Measurements from ENCODE around the gene KIRREL3.

DNA sequence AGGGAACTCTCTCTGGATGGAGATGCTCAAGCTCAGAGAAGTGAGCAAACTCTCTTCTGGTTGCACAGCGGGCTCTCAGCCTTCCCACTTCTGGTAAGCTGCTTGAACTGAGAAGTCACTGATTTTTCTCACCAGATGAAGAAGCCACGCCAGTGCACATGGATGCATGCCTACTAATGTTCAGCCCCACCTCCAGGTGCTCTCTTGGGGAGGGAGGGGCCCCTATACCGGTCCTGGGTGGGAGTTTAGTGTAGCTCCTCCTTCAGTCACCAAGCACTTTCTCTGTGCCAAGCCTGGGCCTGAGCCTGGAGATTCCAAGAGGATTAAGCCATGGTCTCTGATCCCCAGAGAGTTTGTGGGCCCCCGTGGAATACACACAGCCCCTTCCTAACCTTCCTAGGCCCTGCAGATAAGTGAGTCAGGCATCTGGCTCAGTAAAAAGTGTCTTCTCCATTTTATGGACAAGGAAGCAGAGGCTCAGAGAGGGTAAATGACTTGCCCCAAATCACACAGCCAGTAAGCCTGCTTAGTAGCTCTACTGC, 502.9 kb downstream of the KIRREL3 start:
- TF ChIP-seq, protein P1, sequence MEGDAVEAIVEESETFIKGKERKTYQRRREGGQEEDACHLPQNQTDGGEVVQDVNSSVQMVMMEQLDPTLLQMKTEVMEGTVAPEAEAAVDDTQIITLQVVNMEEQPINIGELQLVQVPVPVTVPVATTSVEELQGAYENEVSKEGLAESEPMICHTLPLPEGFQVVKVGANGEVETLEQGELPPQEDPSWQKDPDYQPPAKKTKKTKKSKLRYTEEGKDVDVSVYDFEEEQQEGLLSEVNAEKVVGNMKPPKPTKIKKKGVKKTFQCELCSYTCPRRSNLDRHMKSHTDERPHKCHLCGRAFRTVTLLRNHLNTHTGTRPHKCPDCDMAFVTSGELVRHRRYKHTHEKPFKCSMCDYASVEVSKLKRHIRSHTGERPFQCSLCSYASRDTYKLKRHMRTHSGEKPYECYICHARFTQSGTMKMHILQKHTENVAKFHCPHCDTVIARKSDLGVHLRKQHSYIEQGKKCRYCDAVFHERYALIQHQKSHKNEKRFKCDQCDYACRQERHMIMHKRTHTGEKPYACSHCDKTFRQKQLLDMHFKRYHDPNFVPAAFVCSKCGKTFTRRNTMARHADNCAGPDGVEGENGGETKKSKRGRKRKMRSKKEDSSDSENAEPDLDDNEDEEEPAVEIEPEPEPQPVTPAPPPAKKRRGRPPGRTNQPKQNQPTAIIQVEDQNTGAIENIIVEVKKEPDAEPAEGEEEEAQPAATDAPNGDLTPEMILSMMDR (IDR thresholded peaks at IDR 0.05; ENCODE audit: insufficient read depth, low read length, poor library complexity, severe bottlenecking), result no peak
- no peak for TF ChIP-seq EZH2phosphoT487 (conservative IDR thresholded peaks at IDR 0.05; ENCODE audit: low read length)

All from SU-DHL-6 (cell line).